ENCODE measurements around the gene SORCS2.

The SORCS2 gene

DNA sequence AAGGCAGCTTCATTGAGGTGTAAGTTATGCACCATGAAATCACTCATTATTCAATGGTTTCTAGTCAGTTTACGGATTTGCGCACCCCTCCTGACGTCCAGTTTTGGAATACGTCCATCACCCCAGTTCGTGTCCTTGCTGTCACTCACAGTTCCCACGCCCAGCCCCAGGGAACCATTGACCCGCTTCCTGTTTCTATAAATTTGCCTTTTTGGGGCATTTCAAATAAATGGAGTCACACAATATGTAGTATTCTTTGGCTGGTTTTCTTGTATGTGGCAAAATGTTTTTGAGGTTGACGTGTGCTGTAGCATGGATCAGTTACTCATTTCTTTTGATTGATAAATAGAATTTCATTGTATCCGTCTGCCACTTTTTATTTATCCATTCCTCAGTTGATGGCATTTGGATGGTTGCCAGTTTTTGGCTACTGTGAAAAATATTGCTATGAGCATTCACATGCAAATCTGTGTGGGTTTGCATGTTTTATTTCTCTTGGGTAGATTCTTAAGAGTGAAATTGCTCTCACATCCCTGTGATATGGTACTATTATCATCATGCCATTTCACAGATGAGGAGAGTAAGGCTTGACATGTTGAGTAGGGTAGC is 18.4 kb upstream of the SORCS2 start:
- DNase-seq (ENCODE audit: low spot score) = no peak
- Histone ChIP-seq H3K27ac (no peak overlapping the region), H3K4me3 (no peak overlapping the region)
- TF ChIP-seq, protein P1, sequence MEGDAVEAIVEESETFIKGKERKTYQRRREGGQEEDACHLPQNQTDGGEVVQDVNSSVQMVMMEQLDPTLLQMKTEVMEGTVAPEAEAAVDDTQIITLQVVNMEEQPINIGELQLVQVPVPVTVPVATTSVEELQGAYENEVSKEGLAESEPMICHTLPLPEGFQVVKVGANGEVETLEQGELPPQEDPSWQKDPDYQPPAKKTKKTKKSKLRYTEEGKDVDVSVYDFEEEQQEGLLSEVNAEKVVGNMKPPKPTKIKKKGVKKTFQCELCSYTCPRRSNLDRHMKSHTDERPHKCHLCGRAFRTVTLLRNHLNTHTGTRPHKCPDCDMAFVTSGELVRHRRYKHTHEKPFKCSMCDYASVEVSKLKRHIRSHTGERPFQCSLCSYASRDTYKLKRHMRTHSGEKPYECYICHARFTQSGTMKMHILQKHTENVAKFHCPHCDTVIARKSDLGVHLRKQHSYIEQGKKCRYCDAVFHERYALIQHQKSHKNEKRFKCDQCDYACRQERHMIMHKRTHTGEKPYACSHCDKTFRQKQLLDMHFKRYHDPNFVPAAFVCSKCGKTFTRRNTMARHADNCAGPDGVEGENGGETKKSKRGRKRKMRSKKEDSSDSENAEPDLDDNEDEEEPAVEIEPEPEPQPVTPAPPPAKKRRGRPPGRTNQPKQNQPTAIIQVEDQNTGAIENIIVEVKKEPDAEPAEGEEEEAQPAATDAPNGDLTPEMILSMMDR (IDR thresholded peaks at IDR 0.05) = no peak

GRCh38 chr4:7179158-7179557 is 13.2 kb upstream of the SORCS2 start:
- TF ChIP-seq, protein P1 (IDR thresholded peaks at IDR 0.05) = no peak
- H3K27ac ChIP-seq = no peak overlapping the region
- H3K4me3 ChIP-seq = no peak overlapping the region
- DNase-seq (ENCODE audit: low spot score) = no peak

DNA sequence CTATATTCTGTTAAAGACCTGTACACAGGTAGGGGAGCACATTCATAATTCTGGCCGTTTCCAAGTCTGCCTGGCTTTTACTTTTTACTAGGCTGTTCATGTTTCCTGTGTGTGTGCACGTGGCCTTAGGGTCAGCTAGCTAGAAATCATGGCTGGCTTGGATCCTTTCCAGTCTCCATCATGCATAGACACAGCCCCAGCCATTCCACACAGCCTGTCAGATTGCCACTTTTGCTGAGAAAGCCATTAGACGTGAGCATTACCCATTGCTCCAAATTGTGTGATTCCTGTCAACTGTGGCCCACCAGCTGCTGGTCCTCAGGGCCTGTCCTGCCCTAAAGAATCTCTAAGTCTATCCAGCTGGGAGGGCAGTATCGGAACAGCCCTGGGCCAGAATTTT is 11.4 kb upstream of the SORCS2 start:
- Histone ChIP-seq H3K27ac (no peak overlapping the region), H3K4me3 (no peak overlapping the region)
- DNase-seq (ENCODE audit: low spot score) = peak; percentile 49
- TF ChIP-seq, protein P1 (IDR thresholded peaks at IDR 0.05) = no peak

DNA sequence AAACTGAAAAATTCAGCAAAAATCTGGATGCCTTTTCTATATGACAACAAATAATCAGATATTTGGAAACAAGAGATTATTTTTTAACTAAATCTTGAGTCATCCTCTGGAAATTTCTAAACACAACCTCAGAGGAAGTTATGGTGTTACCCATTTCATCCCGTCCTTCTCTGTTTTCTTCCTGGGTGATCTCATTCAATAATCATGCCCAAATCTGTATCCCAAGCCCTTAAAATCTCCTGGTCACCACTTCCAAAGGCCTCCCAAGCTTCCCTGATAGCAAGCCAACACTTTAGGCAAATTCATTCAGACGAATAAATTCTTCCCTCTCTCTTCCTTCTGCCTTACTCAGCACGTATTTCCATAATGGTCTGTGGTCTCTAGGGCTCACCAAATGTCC is 9.7 kb upstream of the SORCS2 start:
- H3K27ac ChIP-seq = no peak overlapping the region
- TF ChIP-seq, protein P1 (IDR thresholded peaks at IDR 0.05) = no peak
- H3K4me3 ChIP-seq = no peak overlapping the region
- DNase-seq (ENCODE audit: low spot score) = no peak

GRCh38 chr4:7183161-7183560 is 9.2 kb upstream of the SORCS2 start:
- no peak for DNase-seq (ENCODE audit: low spot score)
- H3K4me3 ChIP-seq = no peak overlapping the region
- TF ChIP-seq, protein P1 (IDR thresholded peaks at IDR 0.05) = no peak
- H3K27ac ChIP-seq = no peak overlapping the region

DNA sequence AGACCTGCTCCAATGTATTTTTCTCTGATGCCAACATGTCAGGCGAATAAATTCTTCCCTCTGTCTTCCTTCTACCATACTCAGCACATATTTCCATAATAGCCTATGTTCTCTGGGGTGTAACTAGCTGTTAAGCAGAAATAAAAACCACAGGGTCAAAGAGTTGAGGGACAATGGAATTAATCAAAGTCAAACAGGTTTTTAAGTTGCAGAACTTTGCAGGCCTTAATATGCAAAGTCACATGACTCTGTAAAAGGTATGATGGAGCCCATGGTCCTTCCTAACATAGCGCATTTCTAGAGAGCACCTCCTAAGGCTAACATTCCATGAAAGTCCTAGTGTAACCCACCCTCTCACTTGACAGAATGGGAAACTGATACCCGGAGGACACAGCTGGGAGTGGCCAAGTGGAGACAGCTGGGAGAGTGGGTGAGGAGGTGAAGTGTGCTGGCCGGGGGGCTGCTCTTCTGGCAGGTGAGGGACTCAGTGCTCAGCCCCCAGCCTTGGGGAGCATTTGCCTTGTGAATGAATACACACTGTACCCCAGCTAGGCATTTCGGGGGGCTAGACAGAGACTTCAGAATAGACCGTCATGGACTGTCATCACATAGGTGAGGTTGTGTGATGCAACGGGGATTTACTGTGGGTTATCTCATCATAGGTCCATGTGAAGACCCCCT is 8.4 kb upstream of the SORCS2 start:
- TF ChIP-seq, protein P1 (IDR thresholded peaks at IDR 0.05) = no peak
- H3K4me3 ChIP-seq = no peak overlapping the region
- no peak overlapping the region for H3K27ac ChIP-seq
- DNase-seq (ENCODE audit: low spot score) = peak; percentile 35

- Histone ChIP-seq H3K27ac (no peak overlapping the region), H3K4me3 (no peak overlapping the region)
- TF ChIP-seq, protein P1 (IDR thresholded peaks at IDR 0.05) = no peak
- no peak for DNase-seq (ENCODE audit: low spot score)
These were observed 6.8 kb upstream of the SORCS2 start for GRCh38 chr4:7185487-7186030.
